CD4-positive, alpha-beta T cell treated with Interleukin-17A for 1 hour (primary cell): ENCODE measurements around the gene CDHR2.
"Not testable (repeated sequence)": the region's sequence is repeated elsewhere in the genome, so short reads cannot be mapped to it uniquely, and the experiment has no call there.

Source experiments
- DNase-seq: peaks from one replicate; pipeline ENCODE4 v3.0.0-alpha.2; 2020

CDHR2 gene

GRCh38 chr5:176542596-176543427 is 6.3 kb upstream of the CDHR2 start:
- DNase-seq: peak; percentile 54

- peak; percentile 73 for DNase-seq
These were observed 5.5 kb upstream of the CDHR2 start for GRCh38 chr5:176543428-176544182.

- DNase-seq: no peak
These were observed 3.8 kb upstream of the CDHR2 start for GRCh38 chr5:176545388-176545736.

GRCh38 chr5:176545737-176546509 is 3.2 kb upstream of the CDHR2 start:
- DNase-seq: no peak

GRCh38 chr5:176547802-176548201 is 1.3 kb upstream of the CDHR2 start:
- DNase-seq: peak; percentile 51

- no peak for DNase-seq
These were observed 729 bp downstream of the CDHR2 start for GRCh38 chr5:176549871-176550270.

- no peak for DNase-seq
These were observed 1.2 kb downstream of the CDHR2 start for GRCh38 chr5:176550275-176550831.

GRCh38 chr5:176550937-176551336 is 1.8 kb downstream of the CDHR2 start:
- not testable (repeated sequence) for DNase-seq

GRCh38 chr5:176552332-176552869 is 3.3 kb downstream of the CDHR2 start:
- DNase-seq: no peak

- DNase-seq: no peak
These were observed 4.3 kb downstream of the CDHR2 start for GRCh38 chr5:176553260-176554085.

GRCh38 chr5:176557846-176558245 is 8.7 kb downstream of the CDHR2 start:
- DNase-seq: no peak

GRCh38 chr5:176559683-176560082 is 10.5 kb downstream of the CDHR2 start:
- peak; percentile 58 for DNase-seq

- no peak for DNase-seq
These were observed 11.2 kb downstream of the CDHR2 start for GRCh38 chr5:176560364-176560763.

GRCh38 chr5:176561259-176561658 is 12.1 kb downstream of the CDHR2 start:
- DNase-seq: no peak

- no peak for DNase-seq
These were observed 13.0 kb downstream of the CDHR2 start for GRCh38 chr5:176562189-176562588.

GRCh38 chr5:176564002-176564401 is 14.9 kb downstream of the CDHR2 start:
- no peak for DNase-seq

- no peak for DNase-seq
These were observed 16.7 kb downstream of the CDHR2 start for GRCh38 chr5:176565760-176566288.

GRCh38 chr5:176568657-176569056 is 19.5 kb downstream of the CDHR2 start:
- no peak for DNase-seq

- no peak for DNase-seq
These were observed 20.9 kb downstream of the CDHR2 start for GRCh38 chr5:176570044-176570443.

- DNase-seq: peak; percentile 78
These were observed 24.6 kb downstream of the CDHR2 start for GRCh38 chr5:176573564-176574296.

- no peak for DNase-seq
These were observed 25.1 kb downstream of the CDHR2 start for GRCh38 chr5:176574297-176574591.
